ENCODE measurements around the gene BICRAL.

DNA sequence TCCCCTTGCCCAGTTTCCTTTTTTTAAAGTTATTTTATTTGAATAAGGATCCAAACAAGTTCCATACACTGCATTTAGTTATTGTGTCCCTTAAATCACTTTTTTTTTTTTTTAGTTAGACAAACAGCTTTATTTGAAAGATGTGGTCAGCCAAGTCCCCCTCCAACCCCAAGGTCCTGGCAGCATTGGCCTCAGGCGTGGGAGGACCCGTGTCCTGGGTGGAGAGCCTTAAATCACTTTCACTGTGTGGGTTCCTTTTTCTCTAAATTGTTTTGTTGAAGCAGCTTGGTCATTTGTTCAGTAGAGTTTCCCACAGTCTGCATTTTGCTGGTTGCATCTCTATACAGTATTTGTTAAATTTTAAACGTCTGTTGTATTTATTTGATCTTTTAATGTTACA lies 30.8 kb upstream of the BICRAL start:
- no peak for TF ChIP-seq SP1 (CRISPR knock-in tag; conservative IDR thresholded peaks at IDR 0.05)
- TF ChIP-seq, protein P1, sequence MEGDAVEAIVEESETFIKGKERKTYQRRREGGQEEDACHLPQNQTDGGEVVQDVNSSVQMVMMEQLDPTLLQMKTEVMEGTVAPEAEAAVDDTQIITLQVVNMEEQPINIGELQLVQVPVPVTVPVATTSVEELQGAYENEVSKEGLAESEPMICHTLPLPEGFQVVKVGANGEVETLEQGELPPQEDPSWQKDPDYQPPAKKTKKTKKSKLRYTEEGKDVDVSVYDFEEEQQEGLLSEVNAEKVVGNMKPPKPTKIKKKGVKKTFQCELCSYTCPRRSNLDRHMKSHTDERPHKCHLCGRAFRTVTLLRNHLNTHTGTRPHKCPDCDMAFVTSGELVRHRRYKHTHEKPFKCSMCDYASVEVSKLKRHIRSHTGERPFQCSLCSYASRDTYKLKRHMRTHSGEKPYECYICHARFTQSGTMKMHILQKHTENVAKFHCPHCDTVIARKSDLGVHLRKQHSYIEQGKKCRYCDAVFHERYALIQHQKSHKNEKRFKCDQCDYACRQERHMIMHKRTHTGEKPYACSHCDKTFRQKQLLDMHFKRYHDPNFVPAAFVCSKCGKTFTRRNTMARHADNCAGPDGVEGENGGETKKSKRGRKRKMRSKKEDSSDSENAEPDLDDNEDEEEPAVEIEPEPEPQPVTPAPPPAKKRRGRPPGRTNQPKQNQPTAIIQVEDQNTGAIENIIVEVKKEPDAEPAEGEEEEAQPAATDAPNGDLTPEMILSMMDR (IDR thresholded peaks at IDR 0.05), result no peak
- TF ChIP-seq TCF7 (CRISPR knock-in tag; IDR thresholded peaks at IDR 0.05; ENCODE audit: low read depth), result no peak
- TF ChIP-seq, protein P2, sequence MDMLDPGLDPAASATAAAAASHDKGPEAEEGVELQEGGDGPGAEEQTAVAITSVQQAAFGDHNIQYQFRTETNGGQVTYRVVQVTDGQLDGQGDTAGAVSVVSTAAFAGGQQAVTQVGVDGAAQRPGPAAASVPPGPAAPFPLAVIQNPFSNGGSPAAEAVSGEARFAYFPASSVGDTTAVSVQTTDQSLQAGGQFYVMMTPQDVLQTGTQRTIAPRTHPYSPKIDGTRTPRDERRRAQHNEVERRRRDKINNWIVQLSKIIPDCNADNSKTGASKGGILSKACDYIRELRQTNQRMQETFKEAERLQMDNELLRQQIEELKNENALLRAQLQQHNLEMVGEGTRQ (CRISPR knock-in tag; IDR thresholded peaks at IDR 0.05), result no peak

Measured in WTC11 (cell line).